A549 (cell line): ENCODE data around the gene DOP1B.

Experiments
- CTCF ChIP-seq: fragments of >200 bp; sonication (Bioruptor Twin); formaldehyde crosslinking; IDR thresholded peaks from 3 replicates; pipeline ENCODE4 v1.5.1; 2016
- ELK1 ChIP-seq: fragments of 150-350 bp; IDR thresholded peaks from 2 replicates; pipeline ENCODE4 v1.6.1; 2014; ENCODE audit warnings: low read depth, mild to moderate bottlenecking, low read length
- HES2 ChIP-seq: fragments of >200 bp; sonication (Bioruptor Twin); formaldehyde crosslinking; IDR thresholded peaks from 2 replicates; pipeline ENCODE4 v1.6.1; 2016
- MAX ChIP-seq: IDR thresholded peaks from 2 replicates; pipeline ENCODE4 v1.6.1; 2012
- NPAS2 ChIP-seq: fragments of 250-450 bp; sonication (Bioruptor Pico); IDR thresholded peaks from 2 replicates; pipeline ENCODE4 v1.8.0; 2022; ENCODE audit warnings: mild to moderate bottlenecking, moderate library complexity, borderline replicate concordance
- POLR2A ChIP-seq: IDR thresholded peaks from 2 replicates; pipeline ENCODE4 v1.6.1; 2012; ENCODE audit warnings: mild to moderate bottlenecking, low read length
- REST ChIP-seq: fragments of 200-600 bp; sonication (generic); IDR thresholded peaks from 2 replicates; pipeline ENCODE4 v1.6.1; 2016; ENCODE audit warnings: antibody characterized with exemption, mild to moderate bottlenecking, moderate library complexity
- RNF2 ChIP-seq: fragments of 200-600 bp; sonication (generic); IDR thresholded peaks from 2 replicates; pipeline ENCODE4 v1.6.1; 2016; ENCODE audit warnings: low read depth, mild to moderate bottlenecking, antibody characterized with exemption, moderate library complexity, borderline replicate concordance

GRCh38 chr21:36166705-36167104 is 10.1 kb downstream of the DOP1B start:
- TF ChIP-seq HES2 = no peak
- no peak for TF ChIP-seq NPAS2 (CRISPR knock-in tag)
- TF ChIP-seq REST = no peak
- TF ChIP-seq CTCF = no peak
- TF ChIP-seq POLR2A = no peak
- TF ChIP-seq RNF2 = no peak
- TF ChIP-seq MAX = no peak
- TF ChIP-seq ELK1 = no peak
